H1 (cell line): ENCODE data around the gene CD44. TPM values are rescaled to one million over a fixed set of nuclear protein-coding genes. Genes with fewer than 3 reads are reported as not detected.

Source experiments
- CTCF ChIA-PET: fragments of 300-600 bp; sonication (Branson Sonifier 250); formaldehyde crosslinking; loops from one replicate; lab custom pipeline; 2021; ENCODE audit not compliant: partially characterized antibody; lab: Charles Lee
- POLR2A ChIA-PET: fragments of 300-600 bp; sonication (Branson Sonifier 250); formaldehyde crosslinking; loops from one replicate; lab custom pipeline; 2021; ENCODE audit warnings: inconsistent platforms; ENCODE audit not compliant: partially characterized antibody; lab: Charles Lee
- DNase-seq, 2 experiments: peaks; one replicate each; pipeline versions ENCODE4 v3.0.0 to v3.0.0-alpha.2; 2010 to 2022; ENCODE audit warnings: low spot score in 2 of 2, low read depth in 1 of 2, mixed read lengths in 1 of 2
- FAIRE-seq: peaks from 2 replicates; lab custom pipeline; 2011; peaks lifted over from hg19 to GRCh38; lab: Jason Lieb, UNC
- H2AFZ ChIP-seq: 2 replicates; pipeline ENCODE4 v1.8.1; 2012; ENCODE audit warnings: low read length, inconsistent platforms
- H2AK5ac ChIP-seq: 2 replicates; pipeline ENCODE4 v1.6.1; 2013; ENCODE audit warnings: low read depth, low read length
- H2BK120ac ChIP-seq: replicated peaks from 2 replicates; pipeline ENCODE3; 2013; ENCODE audit warnings: low read depth, low read length, inconsistent platforms
- H2BK12ac ChIP-seq: 2 replicates; pipeline ENCODE4 v1.6.1; 2013; ENCODE audit warnings: low read depth, low read length
- H2BK15ac ChIP-seq: 2 replicates; pipeline ENCODE4 v1.6.1; 2013; ENCODE audit warnings: low read length
- H2BK20ac ChIP-seq: 2 replicates; pipeline ENCODE4 v1.6.1; 2013; ENCODE audit warnings: low read length
- H2BK5ac ChIP-seq: 2 replicates; pipeline ENCODE4 v1.6.1; 2013; ENCODE audit warnings: low read depth, low read length
- H3K14ac ChIP-seq: 2 replicates; pipeline ENCODE4 v1.6.1; 2013; ENCODE audit warnings: inconsistent platforms; ENCODE audit not compliant: insufficient read length
- H3K18ac ChIP-seq: 2 replicates; pipeline ENCODE4 v1.6.1; 2013; ENCODE audit warnings: low read length; ENCODE audit errors: extremely low read depth
- H3K23ac ChIP-seq: 2 replicates; pipeline ENCODE4 v1.6.1; 2013; ENCODE audit warnings: inconsistent platforms; ENCODE audit not compliant: insufficient read length
- H3K23me2 ChIP-seq: 2 replicates; pipeline ENCODE4 v1.6.1; 2013; ENCODE audit warnings: low read depth, low read length
- H3K27ac ChIP-seq: 2 replicates; pipeline ENCODE4 v1.6.1; 2011; ENCODE audit warnings: low read depth, low read length, inconsistent platforms
- H3K27me3 ChIP-seq, 4 experiments: replicated peaks in 1 of 4; 1 replicate in 1 of 4; 2 replicates in 3 of 4; pipeline versions ENCODE4 v1.6.1 to v1.8.1; 2011 to 2013; ENCODE audit warnings: low read length in 3 of 4, mild to moderate bottlenecking in 3 of 4, inconsistent platforms in 2 of 4, mixed read lengths in 2 of 4, moderate library complexity in 1 of 4; ENCODE audit not compliant: control insufficient read depth in 3 of 4, insufficient read depth in 3 of 4; ENCODE audit errors: extremely low read depth in 1 of 4
- H3K36me3 ChIP-seq, 4 experiments: 2 replicates each; pipeline versions ENCODE4 v1.6.1 to v1.8.1; 2011 to 2013; ENCODE audit warnings: mild to moderate bottlenecking in 4 of 4, low read length in 3 of 4, moderate library complexity in 2 of 4, control low read depth in 1 of 4, inconsistent platforms in 1 of 4; ENCODE audit not compliant: insufficient read depth in 4 of 4, control insufficient read depth in 2 of 4
- H3K4ac ChIP-seq: replicated peaks from 2 replicates; pipeline ENCODE3; 2013; ENCODE audit warnings: low read length, low read depth, mixed read lengths, inconsistent platforms; ENCODE audit not compliant: insufficient read length
- H3K4me1 ChIP-seq, 4 experiments: replicated peaks in 1 of 4; 1 replicate in 1 of 4; 2 replicates in 3 of 4; pipeline versions ENCODE4 v1.6.1 to v1.8.1; 2011 to 2013; ENCODE audit warnings: low read length in 3 of 4, inconsistent platforms in 2 of 4, mixed read lengths in 1 of 4; ENCODE audit not compliant: insufficient read depth in 4 of 4, control insufficient read depth in 3 of 4
- H3K4me2 ChIP-seq, 2 experiments: 2 replicates each; pipeline versions ENCODE4 v1.6.1 to v1.8.1; 2011 to 2013; ENCODE audit warnings: low read depth in 2 of 2, low read length in 2 of 2, control low read depth in 1 of 2, inconsistent platforms in 1 of 2, mild to moderate bottlenecking in 1 of 2; ENCODE audit not compliant: insufficient read depth in 1 of 2
- H3K4me3 ChIP-seq, 4 experiments: fragments of 200-600, 300-600 bp in 1 of 4; sonication (generic), shearing (Covaris generic), sonication (Bioruptor Twin) in 1 of 4; 2 replicates each; pipeline versions ENCODE4 v1.5.1 to v1.8.1; 2011 to 2016; ENCODE audit warnings: low read length in 4 of 4, low read depth in 3 of 4, control low read depth in 2 of 4, inconsistent platforms in 2 of 4, mild to moderate bottlenecking in 2 of 4, mixed read lengths in 1 of 4, moderate library complexity in 1 of 4; ENCODE audit not compliant: insufficient read depth in 2 of 4; ENCODE audit errors: extremely low read depth in 1 of 4
- H3K56ac ChIP-seq: replicated peaks from 2 replicates; pipeline ENCODE3; 2013; ENCODE audit warnings: low read depth, mild to moderate bottlenecking, mixed read lengths, low read length, inconsistent platforms; ENCODE audit not compliant: insufficient read length
- H3K79me1 ChIP-seq: 2 replicates; pipeline ENCODE4 v1.6.1; 2013; ENCODE audit warnings: low read depth, low read length, control low read depth
- H3K79me2 ChIP-seq, 2 experiments: 2 replicates each; pipeline versions ENCODE4 v1.6.1 to v1.8.1; 2012 to 2013; ENCODE audit warnings: low read length in 2 of 2, mild to moderate bottlenecking in 2 of 2, inconsistent platforms in 1 of 2; ENCODE audit not compliant: insufficient read depth in 2 of 2, control insufficient read depth in 1 of 2
- H3K9ac ChIP-seq, 4 experiments: replicated peaks in 1 of 4; 1 replicate in 1 of 4; 2 replicates in 3 of 4; pipeline versions ENCODE4 v1.6.1 to v1.8.1; 2011 to 2013; ENCODE audit warnings: low read depth in 3 of 4, low read length in 3 of 4, control low read depth in 2 of 4, mild to moderate bottlenecking in 2 of 4, moderate library complexity in 2 of 4, inconsistent platforms in 1 of 4; ENCODE audit errors: extremely low read depth in 1 of 4
- H3K9me3 ChIP-seq, 2 experiments: 2 replicates each; pipeline versions ENCODE4 v1.6.1 to v1.8.1; 2012 to 2013; ENCODE audit warnings: mild to moderate bottlenecking in 2 of 2, moderate library complexity in 2 of 2, control low read depth in 1 of 2, inconsistent platforms in 1 of 2, low read depth in 1 of 2, low read length in 1 of 2, mixed read lengths in 1 of 2; ENCODE audit not compliant: insufficient read depth in 2 of 2
- H4K20me1 ChIP-seq, 2 experiments: replicated peaks in 1 of 2; 2 replicates each; pipeline versions ENCODE3 to v1.8.1; 2011 to 2013; ENCODE audit warnings: inconsistent platforms in 2 of 2, low read length in 2 of 2, mild to moderate bottlenecking in 1 of 2; ENCODE audit not compliant: insufficient read depth in 2 of 2, control insufficient read depth in 1 of 2
- H4K5ac ChIP-seq: 2 replicates; pipeline ENCODE4 v1.6.1; 2013; ENCODE audit warnings: low read length, low read depth, mixed read lengths, inconsistent platforms; ENCODE audit not compliant: insufficient read length
- H4K8ac ChIP-seq: 2 replicates; pipeline ENCODE4 v1.8.0; 2013; ENCODE audit warnings: mild to moderate bottlenecking, moderate library complexity, low read length, inconsistent platforms; ENCODE audit not compliant: insufficient read depth; ENCODE audit errors: extremely low read depth
- H4K91ac ChIP-seq: replicated peaks from 2 replicates; pipeline ENCODE3; 2013; ENCODE audit warnings: low read length, mixed read lengths, inconsistent platforms; ENCODE audit not compliant: insufficient read length
- NANOG ChIP-seq: IDR thresholded peaks from 2 replicates; pipeline ENCODE4 v1.6.1; 2011; ENCODE audit warnings: low read length, low read depth, mild to moderate bottlenecking, inconsistent platforms; ENCODE audit not compliant: insufficient read depth, poor library complexity, severe bottlenecking
- PHF8 ChIP-seq: fragments of 200-600 bp; sonication (generic); conservative IDR thresholded peaks from 2 replicates; pipeline ENCODE4 v1.7.1; 2012; ENCODE audit warnings: low read depth, mild to moderate bottlenecking, inconsistent platforms, low read length, moderate library complexity
- ZNF274 ChIP-seq: IDR thresholded peaks from 2 replicates; pipeline ENCODE4 v1.7.0; 2012; ENCODE audit warnings: low read length, borderline replicate concordance; ENCODE audit errors: extremely low read depth
- WGBS, 2 experiments: shearing (Covaris generic) in 1 of 2; methylation state at CpG; one replicate each; pipeline versions ENCODE4 v1.1.6 to v1.1.7; 2013 to 2015; ENCODE audit warnings: low lambda C conversion rate in 2 of 2, mixed read lengths in 2 of 2, inconsistent platforms in 1 of 2, low coverage in 1 of 2, missing lambda C conversion rate in 1 of 2; ENCODE audit not compliant: insufficient replicate concordance in 2 of 2, insufficient coverage in 1 of 2, insufficient read length in 1 of 2; ENCODE audit errors: extremely low coverage in 1 of 2, missing lambda C conversion rate in 1 of 2; 5-methylcytosine and 5-hydroxymethylcytosine counted together
- polyA plus RNA-seq, 7 experiments: library from polyadenylated mRNA; depleted of rRNA in 3 of 7; stranded (reverse) in 5 of 7; unstranded in 2 of 7; fragments of >200 nt in 5 of 7; fragments of 200-250 nt in 2 of 7; gene quantifications; 1 replicate in 5 of 7; 2 replicates in 1 of 7; 4 replicates in 1 of 7; pipeline versions ENCODE4 v1.2.1 to v1.2.3, GENCODE V29; 2011 to 2013; ENCODE audit warnings: missing spikeins in 2 of 7, mixed read lengths in 2 of 7
- total RNA-seq: library from RNA; stranded (reverse); fragmentation: NEBNext Ultra II Directional; extraction: Animal tissue kit (Norgen Biotek cat#: 25700); gene quantifications from 2 replicates; pipeline ENCODE4 v1.2.1, GENCODE V29; 2021

Gene CD44
- total and polyA plus RNA-seq, 2 of the 8 experiments (the other 6 are each of a cell fraction or from before 2014, with no cell fraction given) = 11.8 to 13.7 TPM

DNA sequence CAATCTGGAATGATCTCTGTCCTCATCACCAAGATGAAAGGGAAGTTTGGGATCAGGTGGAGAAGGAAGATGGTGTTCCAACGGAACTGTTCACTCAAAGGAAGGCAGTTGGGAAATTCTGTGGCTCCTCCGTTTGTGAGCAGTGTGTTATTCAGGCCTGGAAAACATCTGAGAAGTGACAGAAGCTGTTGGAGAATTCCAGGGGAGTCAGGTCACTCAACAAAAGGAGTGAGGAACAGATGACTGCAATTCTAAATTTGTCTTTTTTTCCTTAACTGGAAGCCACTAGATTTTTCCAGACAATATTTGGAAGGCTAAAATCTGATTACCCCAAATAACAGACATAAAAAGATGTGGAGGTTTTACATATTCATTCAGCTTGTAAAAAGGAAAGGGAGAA lies 107.8 kb downstream of the CD44 start:
- TF ChIP-seq PHF8 = no peak
- no peak for TF ChIP-seq NANOG
- no peak for TF ChIP-seq ZNF274
- H4K20me1 ChIP-seq = no peaks in the 10 kb centered on the region
- no peak overlapping the region for H4K8ac ChIP-seq
- no peak overlapping the region for H3K56ac ChIP-seq
- no peak overlapping the region for H2AFZ ChIP-seq
- no peak overlapping the region for H3K4ac ChIP-seq
- CTCF ChIA-PET = interaction anchor here (0.7 to 1.3 kb wide), 10 partner anchors 8 to 320 kb away, joined by 3 to 6 read pairs (median 3); no protein-coding TSS in a partner anchor
- FAIRE-seq (no peak), DNase-seq (no peak)
- H3K27me3 ChIP-seq = no peaks in the 10 kb centered on the region
- no peaks in the 10 kb centered on the region for H3K79me2 ChIP-seq
- H4K91ac ChIP-seq = no peak overlapping the region
- no peaks in the 10 kb centered on the region for H3K23me2 ChIP-seq
- H3K18ac ChIP-seq = no peak overlapping the region
- H4K5ac ChIP-seq = no peak overlapping the region
- no peak overlapping the region for H2BK120ac ChIP-seq
- no peak overlapping the region for H3K23ac ChIP-seq
- H3K4me3 ChIP-seq = no peak overlapping the region
- no peak overlapping the region for H2BK20ac ChIP-seq
- H3K79me1 ChIP-seq = no peaks in the 10 kb centered on the region
- no peaks in the 10 kb centered on the region for H3K9me3 ChIP-seq
- POLR2A ChIA-PET = interaction anchor here (1.0 kb wide), 1 partner anchor 330 kb away, joined by 3 read pairs; no protein-coding TSS in a partner anchor
- H3K9ac ChIP-seq = no peak overlapping the region
- H2BK5ac ChIP-seq = no peak overlapping the region
- no peak overlapping the region for H3K14ac ChIP-seq
- no peak overlapping the region for H3K4me2 ChIP-seq
- H3K36me3 ChIP-seq = no peaks in the 10 kb centered on the region
- no peak overlapping the region for H3K27ac ChIP-seq
- 92% methylated on average over 2 of the region's 2 CpGs; no CpG with 5 or more reads in 1 of the 2 experiments for WGBS, 2 experiments
- no peak overlapping the region for H2BK15ac ChIP-seq
- H2AK5ac ChIP-seq = no peak overlapping the region
- no peaks in the 10 kb centered on the region for H3K4me1 ChIP-seq
- H2BK12ac ChIP-seq = no peak overlapping the region
